ENCODE data around the gene MICAL3. TPM values are rescaled to one million over a fixed set of nuclear protein-coding genes. Genes with fewer than 3 reads are reported as not detected.
A peak's percentile ranks its signal among the peaks of the same experiment; 100 is the strongest.
"Not testable (repeated sequence)": the region's sequence is repeated elsewhere in the genome, so short reads cannot be mapped to it uniquely, and the experiment has no call there.

MICAL3 gene
- total and polyA plus RNA-seq, 9 donors, result 17.5 to 106 (median 81.3) TPM

GRCh38 chr22:17878186-17878694, 146.1 kb downstream of the MICAL3 start:
- intact Hi-C loops (cut with DNase I), result no loop called here
- WGBS, 3 donors, result 89 to 97% (median 95%) methylated on average over 10 of the region's 10 CpGs
- TF ChIP-seq CTCF (IDR thresholded peaks at IDR 0.05), result no peak
- TF ChIP-seq POLR2A (IDR thresholded peaks at IDR 0.05), result no peak
- Histone ChIP-seq H3K36me3 (no peaks in the 10 kb centered on the region), H3K4me1 (ENCODE audit: insufficient read depth) (no peaks in the 10 kb centered on the region), H3K9me3 (no peaks in the 10 kb centered on the region), H3K4me3 (no peak overlapping the region), H3K27me3 (no peaks in the 10 kb centered on the region), H3K27ac (no peak overlapping the region)
- peak in 1 of 5 donors; percentile 21 for DNase-seq

- H3K9me3 ChIP-seq; H3K4me1 ChIP-seq (ENCODE audit: insufficient read depth); DNase-seq; H3K27me3 ChIP-seq; H3K4me3 ChIP-seq; H3K27ac ChIP-seq; H3K36me3 ChIP-seq; intact Hi-C loops (cut with DNase I): not testable (repeated sequence)
Measured at GRCh38 chr22:17876878-17877855, 147.2 kb downstream of the MICAL3 start.

DNA sequence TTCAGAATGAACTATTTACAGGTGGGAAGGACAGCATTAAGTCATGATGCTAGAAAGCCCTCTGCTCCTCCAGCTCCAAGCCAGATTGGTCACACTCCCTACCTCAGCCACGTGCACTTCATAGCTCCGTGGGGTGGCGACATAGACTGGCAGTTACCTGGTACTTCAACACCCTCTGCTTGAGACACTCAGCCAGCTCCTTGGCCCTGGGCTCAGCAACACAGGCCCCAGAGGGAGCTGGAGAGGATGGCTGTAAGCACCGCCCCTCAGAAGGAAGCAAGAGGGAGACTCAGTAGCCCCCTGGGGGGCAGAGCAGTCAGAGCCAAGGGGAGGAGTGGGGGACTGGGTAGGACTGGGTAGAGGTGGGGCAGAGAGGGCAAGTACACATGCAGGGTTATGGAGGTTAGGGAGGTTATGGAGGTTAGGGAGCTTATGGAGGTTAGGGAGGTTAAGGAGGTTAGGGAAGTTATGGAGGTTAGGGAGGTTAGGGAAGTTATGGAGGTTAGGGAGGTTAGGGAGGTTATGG, 148.0 kb downstream of the MICAL3 start:
- no peak for TF ChIP-seq CTCF (IDR thresholded peaks at IDR 0.05)
- TF ChIP-seq POLR2A (IDR thresholded peaks at IDR 0.05), result no peak
- no peak for TF ChIP-seq EP300 (IDR thresholded peaks at IDR 0.05)
- H3K4me1 ChIP-seq (ENCODE audit: insufficient read depth), result no peaks in the 10 kb centered on the region
- peak in 1 of 5 donors; percentile 34 for DNase-seq
- H3K9me3 ChIP-seq, result no peaks in the 10 kb centered on the region
- H3K4me3 ChIP-seq, result no peak overlapping the region
- no peaks in the 10 kb centered on the region for H3K36me3 ChIP-seq
- WGBS, 3 donors, result 77 to 94% (median 84%) methylated on average over 4 of the region's 4 CpGs
- no peaks in the 10 kb centered on the region for H3K27me3 ChIP-seq
- intact Hi-C loops (cut with DNase I), result no loop called here
- H3K27ac ChIP-seq, result no peak overlapping the region

GRCh38 chr22:17875631-17876030, 148.7 kb downstream of the MICAL3 start:
- TF ChIP-seq EP300 (IDR thresholded peaks at IDR 0.05) (no peak), CTCF (IDR thresholded peaks at IDR 0.05) (no peak)
- WGBS, 3 donors, result 86 to 88% (median 86%) methylated on average over 12 of the region's 12 CpGs
- Histone ChIP-seq H3K4me1 (ENCODE audit: insufficient read depth) (no peaks in the 10 kb centered on the region), H3K36me3 (no peaks in the 10 kb centered on the region), H3K27ac (no peak overlapping the region), H3K9me3 (no peaks in the 10 kb centered on the region), H3K4me3 (no peak overlapping the region), H3K27me3 (no peaks in the 10 kb centered on the region)
- intact Hi-C loops (cut with DNase I), result no loop called here
- DNase-seq, result peak in 1 of 5 donors; percentile 14

GRCh38 chr22:17875156-17875555, 149.2 kb downstream of the MICAL3 start:
- no peaks in the 10 kb centered on the region for H3K27me3 ChIP-seq
- WGBS, 3 donors, result 92 to 95% (median 94%) methylated on average over 15 of the region's 15 CpGs
- H3K4me3 ChIP-seq, result no peak overlapping the region
- no peak for TF ChIP-seq POLR2A (IDR thresholded peaks at IDR 0.05)
- no peak for TF ChIP-seq EP300 (IDR thresholded peaks at IDR 0.05)
- TF ChIP-seq CTCF (IDR thresholded peaks at IDR 0.05), result no peak
- H3K36me3 ChIP-seq, result no peaks in the 10 kb centered on the region
- H3K27ac ChIP-seq, result no peak overlapping the region
- H3K9me3 ChIP-seq, result no peaks in the 10 kb centered on the region
- no peaks in the 10 kb centered on the region for H3K4me1 ChIP-seq (ENCODE audit: insufficient read depth)
- DNase-seq, result peak in 1 of 5 donors; percentile 30
- intact Hi-C loops (cut with DNase I), result no loop called here
